MCF 10A (cell line): ENCODE measurements around the gene CRELD2. TPM values are rescaled to one million over a fixed set of nuclear protein-coding genes. Genes with fewer than 3 reads are reported as not detected.

Source experiments
- BruUV-seq: library from RNA; stranded (reverse); fragments of 400-500 nt; replicated peaks from 2 replicates; lab custom pipeline; 2021; lab: Mats Ljungman, UMichigan
- CTCF ChIA-PET: fragments of 300-600 bp; sonication (Branson Sonifier 250); formaldehyde crosslinking; extraction: SDS; loops from one replicate; lab custom pipeline; 2021; ENCODE audit warnings: antibody characterized with exemption, inconsistent platforms; lab: Yijun Ruan, JAX
- POLR2A ChIA-PET: fragments of 300-600, 350-650 bp; sonication (Branson Sonifier 250); formaldehyde crosslinking; extraction: SDS; loops from one replicate; lab custom pipeline; 2020; ENCODE audit warnings: antibody characterized with exemption, inconsistent platforms; lab: Yijun Ruan, JAX
- DNase-seq: peaks from one replicate; pipeline ENCODE4 v3.0.0-alpha.2; 2018; ENCODE audit not compliant: unreplicated experiment
- H3K27ac Mint-ChIP-seq: one replicate; pipeline ENCODE4 v1.8.0; 2022; ENCODE audit warnings: mild to moderate bottlenecking, low read depth, mixed read lengths; ENCODE audit not compliant: unreplicated experiment
- H3K27me3 Mint-ChIP-seq: one replicate; pipeline ENCODE4 v1.8.0; 2022; ENCODE audit warnings: mixed read lengths; ENCODE audit not compliant: insufficient read depth, unreplicated experiment
- H3K36me3 Mint-ChIP-seq: one replicate; pipeline ENCODE4 v1.8.0; 2022; ENCODE audit warnings: mild to moderate bottlenecking, moderate library complexity, mixed read lengths; ENCODE audit not compliant: insufficient read depth, unreplicated experiment
- H3K4me1 Mint-ChIP-seq: one replicate; pipeline ENCODE4 v1.8.0; 2022; ENCODE audit warnings: mixed read lengths; ENCODE audit not compliant: insufficient read depth, unreplicated experiment
- H3K4me3 Mint-ChIP-seq: one replicate; pipeline ENCODE4 v1.8.0; 2022; ENCODE audit warnings: mild to moderate bottlenecking, moderate library complexity, mixed read lengths; ENCODE audit not compliant: unreplicated experiment
- H3K9me3 Mint-ChIP-seq: one replicate; pipeline ENCODE4 v1.8.0; 2022; ENCODE audit warnings: mixed read lengths; ENCODE audit not compliant: unreplicated experiment
- CTCF ChIP-seq: fragments of 200-600 bp; IDR thresholded peaks from one replicate; pipeline ENCODE4 v1.8.0; 2022; ENCODE audit warnings: antibody characterized with exemption, mild to moderate bottlenecking; ENCODE audit not compliant: unreplicated experiment
- intact Hi-C: fragments of 100-400 bp; cut with micrococcal nuclease; formaldehyde crosslinking; loops from 2 replicates; pipeline ENCODE4 v1.14.1; 2022
- total RNA-seq: library from RNA; stranded (reverse); gene quantifications from 2 replicates; pipeline ENCODE4 v1.2.3, GENCODE V29; 2022

CRELD2 gene
- total RNA-seq, 1 experiment from 2014 or later: 70.7 TPM

- Mint-ChIP-seq H3K4me3 (no peak overlapping the region), H3K27ac (no peak overlapping the region), H3K36me3 (peaks cover 13% of the 10 kb centered on the region), H3K9me3 (no peaks in the 10 kb centered on the region), H3K4me1 (no peaks in the 10 kb centered on the region), H3K27me3 (no peaks in the 10 kb centered on the region)
- TF ChIP-seq CTCF: no peak
- intact Hi-C loops: no loop called here
- ChIA-PET CTCF (interaction anchor here (1.6 kb wide), 1 partner anchor 108 kb away, joined by 5 read pairs; no protein-coding TSS in a partner anchor), POLR2A (no interaction called here)
- no TSS peak for BruUV-seq
- no peak for DNase-seq
These were observed 3.3 kb downstream of the CRELD2 start for GRCh38 chr22:49921508-49922278.

- no peak for TF ChIP-seq CTCF
- Mint-ChIP-seq H3K27me3 (no peaks in the 10 kb centered on the region), H3K36me3 (peaks cover 13% of the 10 kb centered on the region), H3K4me3 (no peak overlapping the region), H3K9me3 (no peaks in the 10 kb centered on the region), H3K4me1 (no peaks in the 10 kb centered on the region), H3K27ac (no peak overlapping the region)
- DNase-seq: no peak
- CTCF ChIA-PET: no interaction called here
- POLR2A ChIA-PET: no interaction called here
- BruUV-seq: no TSS peak
- intact Hi-C loops: no loop called here
These were observed 4.0 kb downstream of the CRELD2 start for GRCh38 chr22:49922484-49922883.

GRCh38 chr22:49922926-49923325 lies 4.5 kb downstream of the CRELD2 start:
- ChIA-PET CTCF (interaction anchor here (0.6 kb wide), 1 partner anchor 110 kb away, joined by 3 read pairs; no protein-coding TSS in a partner anchor), POLR2A (no interaction called here)
- Mint-ChIP-seq H3K9me3 (no peaks in the 10 kb centered on the region), H3K36me3 (peaks cover 13% of the 10 kb centered on the region), H3K4me3 (no peak overlapping the region), H3K4me1 (no peaks in the 10 kb centered on the region), H3K27ac (no peak overlapping the region), H3K27me3 (no peaks in the 10 kb centered on the region)
- DNase-seq: no peak
- no peak for TF ChIP-seq CTCF
- intact Hi-C loops: no loop called here
- BruUV-seq: no TSS peak

- Mint-ChIP-seq H3K4me1 (no peaks in the 10 kb centered on the region), H3K27me3 (no peaks in the 10 kb centered on the region), H3K9me3 (no peaks in the 10 kb centered on the region), H3K27ac (no peak overlapping the region), H3K4me3 (no peak overlapping the region), H3K36me3 (peaks cover 18% of the 10 kb centered on the region)
- DNase-seq: no peak
- CTCF ChIA-PET: interaction anchor here (0.6 kb wide), 1 partner anchor 110 kb away, joined by 3 read pairs; no protein-coding TSS in a partner anchor
- POLR2A ChIA-PET: no interaction called here
- TF ChIP-seq CTCF: peak; percentile 13
- no TSS peak for BruUV-seq
- intact Hi-C loops: no loop called here
These were observed 5.0 kb downstream of the CRELD2 start for GRCh38 chr22:49923445-49923844.
